Epithelial cell of proximal tubule (primary cell): ENCODE results near the gene RARB. TPM values are rescaled to one million over a fixed set of nuclear protein-coding genes. Genes with fewer than 3 reads are reported as not detected.

Source experiments
- DNase-seq: peaks from one replicate; pipeline ENCODE4 v3.0.0-alpha.2; 2011; ENCODE audit warnings: low read depth
- H3K4me3 ChIP-seq: 2 replicates; pipeline ENCODE4 v1.5.1; 2011; ENCODE audit warnings: low read depth, mild to moderate bottlenecking, low read length
- CTCF ChIP-seq: conservative IDR thresholded peaks from 2 replicates; pipeline ENCODE4 v1.5.1; 2012; ENCODE audit warnings: low read depth, mild to moderate bottlenecking, low read length
- total RNA-seq: library from RNA; depleted of rRNA; stranded (reverse); fragments of >200 nt; gene quantifications from 2 replicates; pipeline ENCODE4 v1.2.3, GENCODE V29; 2015

Gene RARB
- total RNA-seq, 1 donor from 2014 or later, result 4.6 TPM

GRCh38 chr3:25433106-25433505 lies 5.0 kb downstream of the RARB start:
- no peak for DNase-seq
- TF ChIP-seq CTCF, result no peak
- H3K4me3 ChIP-seq, result no peak overlapping the region

- H3K4me3 ChIP-seq, result no peak overlapping the region
- TF ChIP-seq CTCF, result no peak
- DNase-seq, result no peak
Observed at GRCh38 chr3:25433868-25434267, 5.8 kb downstream of the RARB start.

- no peak for DNase-seq
- no peak for TF ChIP-seq CTCF
Observed at GRCh38 chr3:25437953-25438352, 9.9 kb downstream of the RARB start.

GRCh38 chr3:25438791-25439555 lies 10.9 kb downstream of the RARB start:
- no peak for DNase-seq
- H3K4me3 ChIP-seq, result no peak overlapping the region
- no peak for TF ChIP-seq CTCF

More at GRCh38 chr3:25437953-25438352, 9.9 kb downstream of the RARB start:
- H3K4me3 ChIP-seq, result no peak overlapping the region

GRCh38 chr3:25441234-25441856 lies 13.3 kb downstream of the RARB start:
- H3K4me3 ChIP-seq, result no peak overlapping the region
- peak; percentile 83 for TF ChIP-seq CTCF
- DNase-seq, result no peak

- TF ChIP-seq CTCF, result no peak
Observed at GRCh38 chr3:25442486-25442885, 14.4 kb downstream of the RARB start.

More at GRCh38 chr3:25442486-25442885, 14.4 kb downstream of the RARB start:
- no peak overlapping the region for H3K4me3 ChIP-seq
- no peak for DNase-seq
